A549 treated with ZK216348 at 1 μM for 4 hours (cell line): Measurements from ENCODE around the gene CCR3. TPM values are rescaled to one million over a fixed set of nuclear protein-coding genes. Genes with fewer than 3 reads are reported as not detected.

Experiments used
- total RNA-seq: library from RNA; stranded (reverse); fragments of 200-300 nt; extraction: Qiagen RNA extraction; gene quantifications from 5 replicates; pipeline ENCODE4 v1.2.3, GENCODE V29; 2022; ENCODE audit warnings: low read depth

The CCR3 gene
- not detected in 5 replicates for total RNA-seq

DNA sequence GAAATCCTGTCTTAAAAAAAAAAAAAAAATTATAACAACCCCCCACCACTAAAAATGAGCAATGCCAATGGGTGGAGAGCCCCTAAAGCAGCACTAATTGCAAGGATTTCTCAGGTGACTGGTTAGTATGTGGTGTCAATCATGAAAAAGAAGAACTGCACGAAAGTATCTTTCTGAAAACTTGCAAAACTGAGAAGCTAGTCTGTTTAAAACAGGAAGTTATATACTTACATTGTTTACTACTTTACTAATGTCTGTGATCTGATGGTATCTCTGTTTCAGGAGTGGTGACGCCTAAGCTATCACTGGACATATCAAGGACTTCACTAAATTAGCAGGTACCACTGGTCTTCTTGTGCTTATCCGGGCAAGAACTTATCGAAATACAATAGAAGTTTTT, at the start of gene CCR3:
Gene CCR3, plus strand, starts transcription at position 341 of the 400 bp plus-strand sequence. CDS start 22,699 bp downstream, outside the sequence.

DNA sequence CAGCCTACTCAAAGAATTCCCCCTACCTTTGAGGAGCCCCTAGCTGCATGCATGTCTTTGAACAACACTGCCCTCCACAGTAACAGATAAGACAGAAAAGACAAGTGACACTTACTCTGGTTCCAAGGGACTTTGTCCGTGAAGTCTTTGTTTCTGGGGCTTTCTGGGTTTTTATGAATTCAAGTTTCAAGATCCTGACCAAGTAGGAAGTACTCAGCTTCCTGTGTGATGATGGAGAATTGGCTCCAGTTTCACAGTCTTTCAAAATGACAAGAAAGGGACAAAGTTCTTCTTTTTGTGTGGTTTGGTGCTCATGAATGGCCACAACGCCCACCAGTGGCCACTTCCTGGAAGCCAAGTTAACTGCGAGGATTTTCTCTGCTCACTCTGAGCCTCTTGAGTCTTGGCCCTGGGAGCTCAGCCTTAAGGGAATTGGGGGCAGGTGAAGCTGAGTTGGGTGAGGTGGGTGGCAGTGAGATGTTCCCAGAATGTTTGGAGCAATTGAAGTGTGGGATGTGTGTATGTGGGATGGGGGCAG, 34.0 kb upstream of the CCR3 start, which contains the start of gene CCR1:
Gene CCR1, minus strand, starts transcription at position 147 of the 538 bp plus-strand sequence. CDS start 4,000 bp downstream, outside the sequence.

Other genes starting within 250 kb of the CCR3 start
- 4.5 to 5.6 TPM (median 5.4 TPM) in 5 replicates for gene FYCO1, start 246.6 kb upstream of the CCR3 start, total RNA-seq
- not detected in 5 replicates for gene XCR1, start 215.0 kb upstream of the CCR3 start, total RNA-seq
- gene CCR1, start 34.1 kb upstream of the CCR3 start, total RNA-seq, result not detected in 5 replicates
- gene CCR2, start 111.7 kb downstream of the CCR3 start, total RNA-seq, result not detected in 5 replicates
- gene CCR5, start 128.5 kb downstream of the CCR3 start, total RNA-seq, result not detected in 5 replicates
- gene CCRL2, start 164.8 kb downstream of the CCR3 start, total RNA-seq, result 0.14 to 0.42 TPM (median 0.16 TPM) in 3 of 5 replicates, not detected in the others
- not detected in 5 replicates for gene LTF, start 222.4 kb downstream of the CCR3 start, total RNA-seq